HG03432 (cell line): Measurements from ENCODE around the gene PSMD2.

ENCODE experiments used
- ATAC-seq: cut with Tn5 transposase; IDR thresholded peaks from one replicate; pipeline ENCODE4 v1.9.1; 2021; ENCODE audit warnings: mild to moderate bottlenecking, moderate library complexity; ENCODE audit not compliant: unreplicated experiment

PSMD2 gene

GRCh38 chr3:184354121-184354728 is 55.2 kb downstream of the PSMD2 start:
- ATAC-seq = peak; percentile 63

- no peak for ATAC-seq
Observed at GRCh38 chr3:184354754-184355153, 55.7 kb downstream of the PSMD2 start.

- ATAC-seq = no peak
Observed at GRCh38 chr3:184355261-184356040, 56.4 kb downstream of the PSMD2 start.

GRCh38 chr3:184357248-184358123 is 58.4 kb downstream of the PSMD2 start:
- ATAC-seq = no peak

DNA sequence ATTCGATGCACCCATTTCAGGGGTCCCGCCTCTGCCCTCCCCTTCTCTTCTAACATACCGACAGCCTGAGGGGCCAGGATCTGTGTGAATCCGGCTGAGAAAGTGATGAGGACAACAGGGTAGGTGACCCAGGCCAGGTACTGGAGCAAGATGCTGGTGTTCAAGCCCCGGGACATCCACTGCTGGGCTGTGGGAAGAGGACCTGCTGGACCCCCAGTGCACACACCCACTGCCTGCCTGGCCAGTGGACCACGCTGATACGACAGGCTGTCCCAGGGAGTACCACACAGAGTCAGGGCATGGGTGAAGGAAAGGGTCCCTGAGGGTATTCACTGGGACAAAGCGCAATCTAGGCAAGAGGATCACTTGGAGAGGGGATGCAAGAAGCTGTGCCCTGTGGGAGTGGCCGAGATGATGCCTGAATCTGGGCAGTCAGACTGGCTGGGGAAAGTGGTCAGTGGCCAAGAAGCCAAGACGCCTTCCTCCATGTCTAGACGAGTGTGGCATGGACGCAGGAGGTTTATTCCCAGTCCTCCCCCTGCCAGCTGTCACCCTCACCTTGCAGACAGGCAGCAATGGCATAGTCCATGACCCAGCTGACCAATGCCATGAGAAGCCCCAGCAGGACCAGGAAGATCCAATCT is 59.2 kb downstream of the PSMD2 start:
- no peak for ATAC-seq
